Suppressor macrophage treated with lipopolysaccharide for 1 hour (primary cell): ENCODE results near the gene ZG16B.
A peak's percentile ranks its signal among the peaks of the same experiment; 100 is the strongest.

Source experiments
- DNase-seq, 3 donors: peaks; one replicate each; pipeline ENCODE4 v3.0.0-alpha.2; 2020 to 2022

ZG16B gene, protein sequence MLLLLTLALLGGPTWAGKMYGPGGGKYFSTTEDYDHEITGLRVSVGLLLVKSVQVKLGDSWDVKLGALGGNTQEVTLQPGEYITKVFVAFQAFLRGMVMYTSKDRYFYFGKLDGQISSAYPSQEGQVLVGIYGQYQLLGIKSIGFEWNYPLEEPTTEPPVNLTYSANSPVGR

DNA sequence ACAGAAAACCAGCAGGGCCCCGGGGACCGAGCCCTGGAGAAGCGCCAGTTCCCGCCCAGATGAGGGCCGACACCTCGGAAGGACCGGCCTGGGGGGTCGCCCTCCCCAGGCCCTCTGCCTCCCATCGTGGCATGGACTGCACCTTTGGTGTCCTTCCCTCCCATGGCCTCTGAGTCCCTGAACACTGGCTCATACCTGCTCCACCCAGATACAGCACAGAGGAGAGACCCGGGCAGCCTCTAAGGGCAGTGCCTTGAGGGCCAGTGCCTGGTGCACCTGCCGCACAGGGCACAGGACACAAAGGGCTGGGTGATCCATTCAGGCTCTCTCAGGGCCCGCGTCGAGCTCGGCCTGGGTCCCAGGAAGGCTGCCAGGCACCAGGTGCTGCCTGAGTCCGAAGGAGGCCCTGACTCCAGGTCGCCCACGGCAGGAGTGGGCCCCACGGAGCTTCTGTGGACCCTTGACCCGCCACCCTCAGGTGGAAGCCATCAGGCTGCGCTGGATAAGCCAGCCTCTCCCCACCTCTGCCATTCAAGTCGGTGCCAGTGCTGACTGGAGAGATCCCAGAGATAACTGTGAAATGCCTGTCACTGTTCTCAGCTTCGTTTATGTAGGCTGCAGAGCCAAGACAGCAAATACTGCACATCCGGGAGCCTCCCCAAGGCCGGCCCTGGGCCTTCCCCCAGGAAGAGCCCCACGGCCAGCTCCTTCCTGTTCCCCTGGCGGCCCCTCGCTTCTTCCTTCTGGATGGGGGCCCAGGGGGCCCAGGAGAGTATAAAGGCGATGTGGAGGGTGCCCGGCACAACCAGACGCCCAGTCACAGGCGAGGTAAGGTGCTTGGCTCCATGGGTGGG, at the start of gene ZG16B:
TSS of gene ZG16B (plus strand) at position 803 of the 854 bp plus-strand sequence. CDS start 139 bp downstream, outside the sequence.
- DNase-seq = peak in 2 of 3 donors; percentile 25 to 55

DNA sequence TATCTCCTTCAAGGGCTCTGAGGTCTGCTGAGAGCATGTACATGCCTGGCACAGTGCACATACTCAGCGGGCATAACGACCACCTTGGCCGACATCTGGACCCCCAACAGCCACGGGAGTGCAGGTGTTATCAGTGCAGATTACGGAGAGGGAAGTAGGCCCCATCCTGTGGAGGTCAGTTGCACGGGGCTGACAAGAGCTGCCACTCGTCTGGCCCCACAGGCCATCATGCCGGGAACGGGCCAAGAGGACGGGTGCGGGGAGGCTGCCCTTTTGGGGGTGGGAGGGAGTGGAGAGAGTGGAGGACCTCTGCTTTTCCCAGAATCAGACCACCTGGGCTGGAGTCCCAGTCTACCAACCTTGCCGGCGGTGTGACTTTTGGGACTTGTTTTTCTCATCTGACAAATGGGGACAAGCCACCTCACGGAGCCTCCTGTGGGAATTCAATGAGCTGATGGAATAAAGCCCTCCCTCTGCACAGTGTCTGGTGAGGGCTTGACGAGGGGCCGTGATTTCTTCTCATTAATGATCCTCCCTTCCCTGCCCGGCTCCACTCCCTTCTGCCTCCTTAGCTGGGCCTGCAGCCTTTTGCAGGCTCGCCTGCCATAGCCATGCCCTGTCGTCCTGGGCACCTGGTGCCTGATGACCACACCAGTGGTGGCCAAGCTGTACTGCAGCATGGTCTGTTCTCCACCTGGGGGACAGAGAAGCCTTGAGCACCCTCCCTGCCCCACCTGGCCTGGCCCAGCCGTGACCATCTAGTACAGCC, 47.3 kb upstream of the ZG16B start:
- no peak for DNase-seq

- no peak for DNase-seq
These were observed 46.3 kb upstream of the ZG16B start for GRCh38 chr16:2783581-2784357.

DNA sequence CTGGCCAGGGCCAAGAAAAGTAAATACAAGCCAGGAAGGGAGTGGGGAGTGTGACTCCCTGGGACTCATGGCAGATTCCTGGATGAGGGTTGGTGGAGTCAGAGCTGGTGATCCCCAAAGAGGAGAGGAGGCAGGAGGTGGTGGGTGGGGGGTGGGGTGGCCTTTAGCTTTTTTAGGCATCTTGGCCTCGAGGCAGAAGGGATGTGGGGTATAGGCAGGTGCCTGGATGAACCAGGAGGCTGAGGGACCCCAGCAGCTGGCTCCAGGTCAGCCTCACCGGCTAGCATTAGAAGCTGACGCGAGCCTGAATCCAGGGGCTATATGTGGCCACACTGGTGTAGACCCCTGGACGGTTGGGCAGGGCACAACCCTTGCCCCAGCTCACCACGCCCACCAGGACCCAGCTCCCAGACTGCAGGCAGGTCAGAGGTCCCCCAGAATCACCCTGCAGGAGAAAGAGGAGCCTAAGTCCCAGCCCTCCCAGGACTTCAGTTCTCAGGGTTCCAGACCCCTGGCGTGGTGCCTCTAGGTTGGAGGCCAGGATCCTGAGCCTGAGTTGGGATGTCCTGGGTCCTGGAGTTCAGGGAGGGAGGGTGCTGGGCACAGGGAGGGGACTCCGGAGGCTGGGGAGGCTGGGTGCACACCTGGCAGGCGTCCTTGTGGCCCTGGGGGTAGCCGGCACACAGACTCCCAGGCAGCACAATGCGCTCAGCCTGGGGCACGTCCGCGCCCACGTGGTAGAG, 45.6 kb upstream of the ZG16B start:
- DNase-seq = no peak

- DNase-seq = peak; percentile 42 to 67 (median 59)
These were observed 44.8 kb upstream of the ZG16B start for GRCh38 chr16:2785101-2785991.

GRCh38 chr16:2786061-2786825, 43.9 kb upstream of the ZG16B start:
- DNase-seq = no peak

DNA sequence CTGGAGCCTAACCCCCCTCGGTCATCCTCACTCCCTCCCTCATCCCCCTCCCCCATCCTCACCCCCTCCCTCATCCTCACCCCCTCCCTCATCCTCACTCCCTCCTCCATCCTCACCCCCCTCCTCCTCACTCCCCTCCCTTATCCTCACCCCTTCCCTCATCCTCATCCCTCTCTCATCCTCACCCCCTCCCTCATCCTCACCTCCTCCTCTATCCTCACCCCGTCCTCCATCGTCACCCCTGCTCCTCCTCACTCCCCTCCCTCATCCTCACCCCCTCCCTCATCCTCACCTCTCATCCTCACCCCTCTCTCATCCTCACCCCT, 43.3 kb upstream of the ZG16B start:
- no peak for DNase-seq

- DNase-seq = no peak
These were observed 42.7 kb upstream of the ZG16B start, which contains the start of gene PRSS33 for GRCh38 chr16:2787406-2787805. TSS of gene PRSS33 (minus strand) at chr16:2787560. CDS start at chr16:2786547, 1,013 bp downstream.

DNA sequence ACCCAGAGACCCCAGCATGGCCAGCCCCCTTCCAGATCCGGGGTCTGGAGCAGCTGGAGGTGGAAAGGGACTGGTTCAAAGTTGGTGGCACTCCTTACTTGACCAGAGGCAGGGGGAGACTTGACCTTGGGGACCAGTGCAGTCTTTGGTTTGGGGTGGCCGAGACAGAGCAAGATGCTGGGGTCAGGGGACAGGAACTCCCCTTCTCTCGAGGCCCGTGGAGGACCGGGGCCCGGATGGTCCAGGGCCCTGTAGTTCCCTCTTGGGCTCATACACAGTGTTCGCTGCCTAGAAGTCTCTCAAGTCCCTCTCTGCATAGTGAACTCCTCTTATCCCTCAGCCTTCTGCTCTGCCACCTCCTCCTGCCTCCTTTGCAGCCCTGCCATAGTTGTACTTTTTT, 42.1 kb upstream of the ZG16B start:
- no peak for DNase-seq

DNA sequence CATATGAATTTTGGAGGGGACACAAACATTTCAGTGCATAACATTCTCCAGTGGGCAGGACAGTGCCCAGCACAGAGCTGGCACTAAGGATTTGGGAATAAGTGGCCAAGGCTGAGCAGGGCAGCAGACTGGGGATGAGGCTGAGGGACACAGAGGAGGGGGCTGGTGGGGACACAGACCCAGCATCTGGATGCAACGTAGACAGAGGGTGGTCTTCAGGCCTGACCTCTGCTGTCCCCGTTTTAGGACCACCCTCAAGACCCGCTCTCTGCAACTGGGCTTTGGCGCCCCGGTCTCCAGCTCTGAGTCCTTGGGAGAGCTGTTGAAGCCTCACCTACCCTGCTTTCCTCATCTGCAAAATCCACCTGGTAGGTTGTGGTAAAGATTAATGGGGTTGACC, 39.5 kb upstream of the ZG16B start:
- no peak for DNase-seq

DNA sequence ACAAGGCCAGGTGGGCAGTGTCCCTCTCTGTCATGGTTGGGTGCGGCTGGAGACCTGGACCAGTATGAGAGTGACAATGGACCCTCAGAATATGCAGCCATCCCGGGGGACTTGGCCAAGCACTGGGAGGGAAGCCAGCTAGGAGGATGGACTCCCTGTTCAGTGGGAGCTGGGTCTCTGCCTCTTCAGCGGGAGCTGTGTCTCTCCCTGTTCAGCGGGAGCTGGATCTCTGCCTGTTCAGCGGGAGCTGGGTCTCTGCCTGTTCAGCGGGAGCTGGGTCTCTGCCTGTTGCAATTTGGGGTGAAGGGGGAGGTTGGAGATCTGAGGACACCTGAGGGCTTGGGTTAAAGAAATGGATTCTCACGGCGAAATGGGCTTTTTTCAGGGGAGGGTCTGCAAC, 38.9 kb upstream of the ZG16B start:
- DNase-seq = no peak

- peak in 1 of 3 donors; percentile 33 for DNase-seq
These were observed 37.2 kb upstream of the ZG16B start for GRCh38 chr16:2792940-2793339.

GRCh38 chr16:2795395-2796143, 34.5 kb upstream of the ZG16B start:
- peak in 1 of 3 donors; percentile 17 for DNase-seq

DNA sequence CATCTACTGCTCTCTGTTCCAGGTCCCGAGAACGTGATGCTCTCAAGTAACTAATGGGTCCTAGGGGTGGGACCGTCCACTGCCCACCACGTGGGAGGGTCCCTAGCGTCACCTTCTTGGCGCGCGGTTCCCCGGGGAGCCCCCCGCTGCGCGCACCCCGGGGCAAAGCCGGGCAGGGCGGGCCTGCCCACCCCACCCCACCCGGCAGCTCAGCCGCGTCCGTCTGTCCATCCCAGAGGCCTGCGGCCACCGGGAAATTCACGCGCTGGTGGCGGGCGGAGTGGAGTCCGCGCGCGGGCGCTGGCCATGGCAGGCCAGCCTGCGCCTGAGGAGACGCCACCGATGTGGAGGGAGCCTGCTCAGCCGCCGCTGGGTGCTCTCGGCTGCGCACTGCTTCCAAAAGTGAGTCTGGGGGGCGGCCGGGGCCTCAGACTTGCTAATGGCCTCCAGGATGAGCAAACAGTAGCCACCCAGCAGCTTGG, 31.3 kb upstream of the ZG16B start:
- DNase-seq = no peak

DNA sequence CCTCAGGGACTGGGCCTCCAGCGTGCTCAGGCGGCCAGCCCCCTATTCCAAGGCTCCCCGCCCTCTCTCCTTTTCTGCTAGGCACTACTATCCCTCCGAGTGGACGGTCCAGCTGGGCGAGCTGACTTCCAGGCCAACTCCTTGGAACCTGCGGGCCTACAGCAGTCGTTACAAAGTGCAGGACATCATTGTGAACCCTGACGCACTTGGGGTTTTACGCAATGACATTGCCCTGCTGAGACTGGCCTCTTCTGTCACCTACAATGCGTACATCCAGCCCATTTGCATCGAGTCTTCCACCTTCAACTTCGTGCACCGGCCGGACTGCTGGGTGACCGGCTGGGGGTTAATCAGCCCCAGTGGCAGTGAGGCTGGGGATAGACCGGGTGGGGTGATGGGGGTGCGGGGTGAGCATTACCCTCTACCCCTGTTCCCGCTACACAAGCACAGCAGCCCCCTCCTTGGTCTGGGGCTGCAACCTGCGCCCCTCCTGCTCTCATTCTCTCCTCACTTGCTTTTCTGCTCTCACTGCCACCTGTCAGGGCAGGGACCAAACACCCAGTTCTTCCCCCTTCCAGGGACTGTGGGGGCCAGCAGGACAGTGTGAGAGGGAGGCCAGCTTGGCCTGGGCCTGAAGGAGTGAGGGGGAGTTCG, 30.8 kb upstream of the ZG16B start:
- no peak for DNase-seq

DNA sequence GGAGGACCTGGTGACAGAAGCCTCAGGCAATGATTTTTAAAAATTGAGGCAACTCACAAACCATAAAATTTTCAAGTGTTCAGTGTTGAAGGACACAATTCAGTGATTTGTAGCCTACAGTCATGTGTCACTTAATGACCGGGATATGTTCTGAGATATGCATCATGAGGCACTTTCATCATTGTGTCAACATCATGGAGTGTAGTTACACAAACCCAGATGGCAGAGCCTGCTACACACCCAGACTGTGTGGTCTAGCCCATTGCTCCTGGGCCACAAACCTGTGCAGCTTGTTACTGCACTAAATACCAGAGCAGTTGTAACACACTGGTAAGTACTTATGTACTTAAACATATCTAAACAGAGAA, 30.3 kb upstream of the ZG16B start:
- peak; percentile 60 to 70 (median 64) for DNase-seq

- DNase-seq = no peak
These were observed 26.4 kb upstream of the ZG16B start for GRCh38 chr16:2803545-2804195.

- DNase-seq = no peak
These were observed 25.4 kb upstream of the ZG16B start for GRCh38 chr16:2804728-2805127.
